Neuron (in vitro differentiated cells): ENCODE data around the gene NSUN4.
"Not testable (repeated sequence)": the region's sequence is repeated elsewhere in the genome, so short reads cannot be mapped to it uniquely, and the experiment has no call there.

Source experiments
- H2AFZ ChIP-seq: one replicate; pipeline ENCODE4 v1.6.1; 2013; ENCODE audit warnings: low read depth, mild to moderate bottlenecking, inconsistent platforms, low read length, moderate library complexity
- H3K27me3 ChIP-seq: one replicate; pipeline ENCODE4 v1.6.1; 2013; ENCODE audit warnings: low read length; ENCODE audit not compliant: insufficient read depth
- H3K36me3 ChIP-seq: one replicate; pipeline ENCODE4 v1.6.1; 2013; ENCODE audit warnings: low read length; ENCODE audit not compliant: insufficient read depth
- H3K4me1 ChIP-seq: one replicate; pipeline ENCODE4 v1.6.1; 2013; ENCODE audit warnings: low read length; ENCODE audit not compliant: insufficient read depth
- H3K4me3 ChIP-seq: 2 replicates; pipeline ENCODE4 v1.5.1; 2013; ENCODE audit warnings: mild to moderate bottlenecking, low read length, moderate library complexity
- H3K9me3 ChIP-seq: one replicate; pipeline ENCODE4 v1.6.1; 2013; ENCODE audit warnings: low read length

NSUN4 gene

DNA sequence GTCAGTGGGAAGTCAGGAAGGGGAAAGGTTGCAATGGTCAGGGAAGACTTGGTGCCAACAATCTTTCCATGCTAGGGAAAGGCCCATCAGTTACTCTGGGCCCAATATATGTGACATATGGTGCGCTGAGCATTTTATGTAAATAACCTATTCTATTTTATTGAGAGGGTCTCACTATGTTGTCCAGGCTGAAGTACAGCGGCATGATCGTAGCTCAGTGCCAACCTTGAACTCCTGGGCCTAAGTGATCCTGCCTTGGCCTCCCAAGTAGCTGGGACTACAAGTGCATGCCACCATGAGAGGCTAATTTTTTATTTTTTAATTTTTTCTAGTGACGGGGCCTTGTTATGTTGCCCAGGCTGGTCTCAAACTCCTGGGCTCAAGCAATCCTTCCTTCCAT is 30.3 kb upstream of the NSUN4 start:
- Histone ChIP-seq H3K4me1 (no peaks in the 10 kb centered on the region), H2AFZ (no peak overlapping the region), H3K4me3 (no peak overlapping the region), H3K36me3 (peaks cover 69% of the 10 kb centered on the region), H3K9me3 (no peaks in the 10 kb centered on the region), H3K27me3 (no peaks in the 10 kb centered on the region)

DNA sequence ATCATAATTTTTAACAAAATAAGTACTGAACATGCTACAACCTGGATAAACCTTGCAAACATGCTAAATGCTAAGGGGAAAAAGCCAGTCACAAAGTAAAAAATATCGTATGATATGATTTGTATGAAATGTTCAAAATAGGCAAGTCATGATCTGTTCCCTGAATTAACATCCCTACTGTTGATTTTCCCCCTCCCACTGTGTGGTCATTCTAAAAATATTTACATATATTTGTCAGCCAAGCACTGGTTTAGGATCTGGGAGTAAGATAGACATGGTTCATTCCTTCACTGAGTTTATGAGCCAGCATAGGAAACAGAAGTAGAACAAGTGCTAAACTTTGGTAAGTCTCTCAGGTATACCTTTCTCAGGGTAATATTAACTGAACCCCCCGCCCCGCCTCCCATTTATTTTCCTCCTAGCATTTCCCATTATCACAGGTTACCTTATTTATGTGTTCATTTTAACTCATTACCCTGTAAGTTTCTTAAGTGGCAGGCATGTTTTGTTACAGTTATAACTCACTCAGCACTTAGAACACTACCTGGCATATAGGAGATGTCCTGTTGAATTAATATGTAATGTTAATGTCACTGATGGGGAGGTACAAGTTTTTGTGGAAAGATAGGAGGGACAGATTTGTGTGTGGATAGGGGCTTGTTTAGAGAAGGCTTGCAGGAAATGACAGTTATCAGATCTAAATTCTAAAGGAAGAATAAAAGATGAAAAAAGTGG is 24.8 kb upstream of the NSUN4 start:
- Histone ChIP-seq H3K36me3 (peaks cover 54% of the 10 kb centered on the region), H3K4me3 (no peak overlapping the region), H3K9me3 (no peaks in the 10 kb centered on the region), H3K27me3 (no peaks in the 10 kb centered on the region), H2AFZ (no peak overlapping the region), H3K4me1 (no peaks in the 10 kb centered on the region)

DNA sequence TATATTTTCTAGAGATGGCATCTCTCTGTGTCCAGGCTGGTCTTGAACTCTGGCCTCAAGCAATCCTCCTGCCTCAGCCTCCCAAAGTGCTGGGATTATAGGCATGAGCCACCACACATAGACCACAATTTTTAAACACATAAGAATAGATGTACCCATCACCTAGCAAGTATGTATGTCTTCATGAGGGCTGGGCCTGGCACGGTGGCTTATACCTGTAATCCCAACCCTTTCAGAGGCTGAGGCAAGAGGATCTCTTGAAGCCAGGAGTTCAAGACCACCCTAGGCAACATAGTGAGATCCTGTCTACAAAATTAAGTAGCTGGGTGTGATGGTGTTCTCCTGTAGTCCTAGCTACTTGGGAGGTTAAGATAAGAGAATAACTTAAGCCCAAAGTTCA is 23.3 kb upstream of the NSUN4 start:
- H3K4me3 ChIP-seq, result no peak overlapping the region
- H3K9me3 ChIP-seq, result no peaks in the 10 kb centered on the region
- H3K27me3 ChIP-seq, result no peaks in the 10 kb centered on the region
- H2AFZ ChIP-seq, result no peak overlapping the region
- no peaks in the 10 kb centered on the region for H3K4me1 ChIP-seq
- peaks cover 42% of the 10 kb centered on the region for H3K36me3 ChIP-seq

DNA sequence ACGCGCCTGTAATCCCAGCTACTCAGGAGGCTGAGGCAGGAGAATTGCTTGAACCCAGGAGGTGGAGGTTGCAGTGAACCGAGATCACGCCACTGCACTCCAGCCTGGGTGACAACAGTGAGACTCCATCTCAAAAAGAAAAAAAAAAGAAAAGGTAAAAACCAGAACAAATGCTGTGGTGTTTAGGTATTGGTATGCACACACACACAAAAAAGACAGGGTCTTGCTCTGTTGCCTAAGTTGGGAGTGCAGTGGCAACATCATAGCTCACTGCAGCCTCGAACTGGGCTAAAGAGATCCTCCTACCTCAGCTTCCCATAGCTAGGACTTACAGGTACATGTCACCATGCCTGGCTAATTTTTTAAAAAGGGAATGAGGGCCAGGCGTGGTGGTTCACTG is 21.3 kb upstream of the NSUN4 start:
- not testable (repeated sequence) for H3K9me3 ChIP-seq, H3K4me1 ChIP-seq

DNA sequence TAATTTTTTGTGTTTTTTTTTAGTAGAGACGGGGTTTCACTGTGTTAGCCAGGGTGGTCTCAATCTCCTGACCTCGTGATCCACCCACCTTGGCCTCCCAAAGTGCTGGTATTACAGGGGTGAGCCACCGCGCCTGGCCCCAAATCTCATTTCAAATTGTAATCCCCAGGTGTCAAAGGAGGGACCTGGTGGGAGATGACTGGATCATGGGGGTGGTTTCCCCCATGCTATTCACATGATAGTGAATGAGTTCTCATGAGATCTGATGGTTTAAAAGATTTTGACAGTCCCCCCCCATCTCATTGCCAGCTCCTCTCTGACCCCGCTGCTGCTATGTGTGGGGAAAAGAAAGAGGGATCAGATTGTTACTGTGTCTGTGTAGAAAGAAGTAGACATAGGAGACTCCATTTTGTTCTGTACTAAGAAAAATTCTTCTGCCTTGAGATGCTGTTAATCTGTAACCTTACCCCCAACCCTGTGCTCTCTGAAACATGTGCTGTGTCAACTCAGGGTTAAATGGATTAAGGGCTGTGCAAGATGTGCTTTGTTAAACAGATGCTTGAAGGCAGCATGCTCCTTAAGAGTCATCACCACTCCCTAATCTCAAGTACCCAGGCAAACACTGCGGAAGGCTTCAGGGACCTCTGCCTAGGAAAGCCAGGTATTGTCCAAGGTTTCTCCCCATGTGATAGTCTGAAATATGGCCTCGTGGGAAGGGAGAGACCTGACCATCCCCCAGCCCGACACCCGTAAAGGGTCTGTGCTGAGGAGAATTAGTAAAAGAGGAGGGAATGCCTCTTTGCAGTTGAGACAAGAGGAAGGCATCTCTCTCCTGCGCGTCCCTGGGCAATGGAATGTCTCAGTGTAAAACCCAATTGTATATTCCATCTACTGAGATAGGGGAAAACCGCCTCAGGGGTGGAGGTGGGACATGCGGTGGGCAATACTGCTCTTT is 20.4 kb upstream of the NSUN4 start:
- not testable (repeated sequence) for H3K4me1 ChIP-seq, H3K27me3 ChIP-seq, H3K9me3 ChIP-seq

More for the DNA sequence above, 21.3 kb upstream of the NSUN4 start:
- not testable (repeated sequence) for H3K27me3 ChIP-seq, H2AFZ ChIP-seq, H3K4me3 ChIP-seq
- peaks cover 25% of the 10 kb centered on the region for H3K36me3 ChIP-seq

DNA sequence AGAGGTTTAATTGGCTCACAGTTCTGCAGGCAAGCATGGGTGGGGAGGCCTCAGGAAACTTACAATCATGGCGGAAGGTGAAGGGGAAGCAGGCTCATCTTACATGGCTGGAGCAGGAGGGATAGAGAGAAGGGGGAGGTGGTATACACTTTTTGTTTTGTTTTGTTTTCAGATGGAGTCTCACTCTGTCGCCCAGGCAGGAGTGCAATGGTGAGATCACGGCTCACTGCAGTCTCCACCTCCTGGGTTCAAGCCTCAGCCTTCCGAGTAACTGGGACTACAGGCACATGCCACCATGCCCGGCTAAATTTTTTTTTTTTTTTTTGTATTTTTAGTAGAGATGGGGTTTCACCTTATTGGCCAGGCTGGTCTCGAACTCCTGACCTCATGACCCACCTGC is 18.4 kb upstream of the NSUN4 start:
- not testable (repeated sequence) for H3K4me3 ChIP-seq, H3K9me3 ChIP-seq, H3K4me1 ChIP-seq, H3K27me3 ChIP-seq, H3K36me3 ChIP-seq, H2AFZ ChIP-seq

More for the DNA sequence above, 20.4 kb upstream of the NSUN4 start:
- H3K36me3 ChIP-seq, result peaks cover 18% of the 10 kb centered on the region
- H2AFZ ChIP-seq, H3K4me3 ChIP-seq: not testable (repeated sequence)

DNA sequence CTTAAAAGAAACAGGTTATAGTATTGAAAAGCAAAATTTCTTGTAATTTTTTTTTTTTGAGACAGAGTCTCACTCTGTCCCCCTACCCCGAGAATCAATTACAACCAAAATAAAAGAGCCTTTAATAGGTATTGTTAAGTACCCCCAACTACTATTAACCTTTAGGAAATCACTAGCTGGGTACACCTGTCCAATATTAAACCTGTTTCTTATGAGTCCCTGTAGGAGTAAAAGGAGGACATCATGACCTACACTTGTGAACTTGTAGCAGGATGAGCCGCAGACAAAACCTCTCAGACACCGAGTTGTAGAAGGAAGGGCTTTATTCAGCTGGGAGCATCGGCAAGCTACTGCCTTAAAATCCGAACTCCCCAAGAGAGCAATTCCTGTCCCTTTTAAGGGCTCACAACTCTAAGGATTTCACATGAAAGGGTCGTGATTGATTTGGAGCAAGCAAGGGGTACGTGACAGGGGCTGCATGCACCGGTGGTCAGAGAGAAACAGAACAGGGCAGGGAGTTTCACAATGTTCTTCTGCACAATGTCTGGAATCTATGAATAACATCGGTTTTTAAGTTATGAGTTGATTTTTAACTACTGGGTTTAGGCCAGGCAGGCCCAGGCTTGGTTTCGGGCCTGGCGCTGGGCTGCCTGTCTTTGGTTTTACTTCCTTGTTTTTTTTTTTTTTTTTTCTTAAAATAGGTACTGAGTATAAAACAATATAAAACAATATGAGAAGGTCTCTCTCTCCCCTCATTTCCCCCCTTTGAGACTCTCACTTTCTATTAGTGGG is 15.1 kb upstream of the NSUN4 start:
- H3K4me3 ChIP-seq, H3K27me3 ChIP-seq, H3K36me3 ChIP-seq, H3K9me3 ChIP-seq, H3K4me1 ChIP-seq, H2AFZ ChIP-seq: not testable (repeated sequence)

DNA sequence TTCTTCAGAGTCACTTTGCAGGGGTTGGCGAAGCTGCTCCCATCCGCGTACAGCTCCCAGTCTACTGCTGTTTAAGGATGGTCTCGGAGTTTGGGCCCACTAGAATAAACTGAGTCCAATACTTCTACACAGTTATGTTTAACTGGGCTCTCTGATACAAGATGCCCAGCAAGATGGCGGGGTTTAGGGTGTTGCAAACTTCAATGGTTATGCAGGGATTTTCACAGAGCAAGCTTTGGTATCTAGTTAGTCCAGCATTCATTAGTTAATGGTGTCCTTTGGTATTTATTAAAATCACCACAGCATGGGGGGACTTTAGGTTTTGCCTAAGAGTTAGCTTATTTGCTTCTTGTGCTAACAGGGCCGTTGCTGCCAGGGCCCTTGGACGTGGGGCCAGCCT is 12.4 kb upstream of the NSUN4 start:
- not testable (repeated sequence) for H2AFZ ChIP-seq, H3K9me3 ChIP-seq, H3K36me3 ChIP-seq, H3K4me3 ChIP-seq, H3K27me3 ChIP-seq, H3K4me1 ChIP-seq

DNA sequence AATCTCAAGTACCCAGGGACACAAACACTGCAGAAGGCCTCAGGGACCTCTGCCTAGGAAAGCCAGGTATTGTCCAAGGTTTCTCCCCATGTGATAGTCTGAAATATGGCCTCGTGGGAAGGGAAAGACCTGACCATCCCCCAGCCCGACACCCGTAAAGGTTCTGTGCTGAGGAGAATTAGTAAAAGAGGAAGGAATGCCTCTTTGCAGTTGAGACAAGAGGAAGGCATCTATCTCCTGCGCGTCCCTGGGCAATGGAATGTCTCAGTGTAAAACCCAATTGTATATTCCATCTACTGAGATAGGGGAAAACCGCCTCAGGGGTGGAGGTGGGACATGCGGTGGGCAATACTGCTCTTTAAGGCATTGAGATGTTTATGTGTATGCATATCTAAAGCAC is 10.8 kb upstream of the NSUN4 start:
- H3K36me3 ChIP-seq, H3K27me3 ChIP-seq: not testable (repeated sequence)

DNA sequence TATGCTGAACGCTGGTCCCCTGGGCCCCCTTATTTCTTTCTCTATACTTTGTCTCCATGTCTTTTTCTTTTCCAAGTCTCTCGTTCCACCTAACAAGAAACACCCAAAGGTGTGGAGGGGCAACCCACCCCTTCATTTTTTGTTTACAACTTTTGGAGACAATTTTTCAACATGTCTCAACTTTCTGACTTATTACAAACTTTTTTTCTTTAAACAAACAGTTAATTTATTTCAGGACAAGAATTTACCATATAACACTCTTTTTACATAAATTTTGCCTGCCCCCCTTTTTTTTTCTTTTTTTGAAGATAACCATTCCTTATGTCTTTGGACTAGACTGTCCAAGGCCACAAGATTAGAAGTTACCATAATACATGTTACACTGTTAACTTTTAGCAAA is 10.2 kb upstream of the NSUN4 start:
- H3K27me3 ChIP-seq, H3K36me3 ChIP-seq, H3K4me3 ChIP-seq, H2AFZ ChIP-seq, H3K9me3 ChIP-seq, H3K4me1 ChIP-seq: not testable (repeated sequence)

More for the DNA sequence above, 10.8 kb upstream of the NSUN4 start:
- not testable (repeated sequence) for H2AFZ ChIP-seq, H3K9me3 ChIP-seq, H3K4me1 ChIP-seq, H3K4me3 ChIP-seq

DNA sequence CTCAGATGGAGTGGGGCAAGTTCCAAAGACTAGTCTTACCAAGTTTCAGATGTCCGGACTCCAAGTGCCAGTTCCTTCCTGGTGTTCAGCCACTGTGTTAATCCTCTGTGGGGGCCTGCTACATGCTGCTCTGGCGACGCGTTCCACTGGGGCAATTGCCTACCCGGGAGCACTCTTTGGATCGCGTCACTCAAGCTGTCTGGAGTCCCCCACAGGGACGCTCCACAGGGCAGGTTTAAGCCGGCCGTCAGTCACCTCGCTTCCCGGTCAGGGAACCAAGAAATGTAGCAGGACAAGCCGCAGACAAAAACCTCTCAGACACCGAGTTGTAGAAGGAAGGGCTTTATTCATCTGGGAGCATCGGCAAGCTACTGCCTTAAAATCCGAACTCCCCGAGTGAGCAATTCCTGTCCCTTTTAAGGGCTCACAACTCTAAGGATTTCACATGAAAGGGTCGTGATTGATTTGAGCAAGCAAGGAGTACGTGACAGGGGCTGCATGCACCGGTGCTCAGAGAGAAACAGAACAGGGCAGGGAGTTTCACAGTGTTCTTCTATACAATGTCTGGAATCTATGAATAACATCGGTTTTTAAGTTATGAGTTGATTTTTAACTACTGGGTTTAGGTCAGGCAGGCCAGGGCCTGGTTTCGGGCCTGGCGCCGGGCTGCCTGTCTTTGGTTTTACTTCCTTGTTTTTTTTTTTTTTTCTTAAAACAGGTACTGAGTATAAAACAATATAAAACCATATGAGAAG is 8.6 kb upstream of the NSUN4 start:
- not testable (repeated sequence) for H3K4me3 ChIP-seq, H3K36me3 ChIP-seq

DNA sequence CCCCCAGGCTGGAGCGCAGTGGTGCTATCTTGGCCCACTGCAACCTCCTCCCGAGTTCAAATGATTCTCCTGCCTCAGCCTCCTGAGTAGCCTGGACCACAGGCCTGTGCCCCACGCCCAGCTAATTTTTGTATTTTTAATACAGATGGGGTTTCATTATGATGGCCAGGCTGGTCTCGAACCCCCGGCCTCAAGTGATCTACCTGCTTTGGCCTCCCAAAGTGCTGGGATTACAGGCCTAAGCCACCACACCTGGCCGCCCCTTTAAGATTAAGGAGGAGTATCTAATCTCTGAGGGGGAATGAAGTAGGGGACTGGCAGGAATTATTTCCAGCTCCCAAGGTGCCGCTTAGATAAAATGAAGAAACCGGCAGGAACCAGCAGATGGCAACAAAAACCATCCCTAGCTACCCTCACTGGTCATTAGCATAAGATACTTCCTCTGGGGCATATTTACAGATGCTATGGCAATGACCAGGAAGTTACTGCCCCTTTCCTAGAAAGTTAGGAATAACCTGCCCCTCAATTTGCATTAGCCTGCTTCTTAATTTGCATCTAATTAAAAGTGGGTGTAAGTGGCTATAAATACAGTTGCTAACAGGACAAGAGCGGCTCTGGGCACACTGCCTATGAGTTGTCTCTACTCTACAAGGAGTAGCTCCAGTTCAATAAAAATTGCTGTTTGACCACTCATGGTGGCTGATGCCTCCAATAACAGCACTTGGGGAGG is 7.1 kb upstream of the NSUN4 start:
- no peaks in the 10 kb centered on the region for H3K4me1 ChIP-seq
- H3K9me3 ChIP-seq, result no peaks in the 10 kb centered on the region
- no peaks in the 10 kb centered on the region for H3K36me3 ChIP-seq
- H2AFZ ChIP-seq, result no peak overlapping the region
- no peak overlapping the region for H3K4me3 ChIP-seq
- no peaks in the 10 kb centered on the region for H3K27me3 ChIP-seq

More for the DNA sequence above, 8.6 kb upstream of the NSUN4 start:
- H3K27me3 ChIP-seq, H3K9me3 ChIP-seq, H2AFZ ChIP-seq, H3K4me1 ChIP-seq: not testable (repeated sequence)
